Activated B cell treated with CpG ODN at 0.5 μM for 24 hours (primary cell): ENCODE data around the gene ANKFN1. TPM values are rescaled to one million over a fixed set of nuclear protein-coding genes. Genes with fewer than 3 reads are reported as not detected.

ENCODE experiments used
- ATAC-seq: fragments of 200-7000 bp; cut with Tn5 transposase; one replicate; pipeline ENCODE4 v1.10.0; 2021; ENCODE audit warnings: low read depth, mild to moderate bottlenecking, moderate library complexity
- CTCF ChIA-PET: fragments of 350-600 bp; sonication (Branson Sonifier 250); formaldehyde crosslinking; loops from one replicate; lab custom pipeline; 2021; ENCODE audit warnings: antibody characterized with exemption; lab: Charles Lee
- POLR2A ChIA-PET: fragments of 350-600 bp; sonication (Branson Sonifier 250); formaldehyde crosslinking; loops from one replicate; lab custom pipeline; 2021; ENCODE audit warnings: antibody characterized with exemption; lab: Charles Lee
- DNase-seq: peaks from one replicate; pipeline ENCODE4 v3.0.0; 2022
- H3K27ac Mint-ChIP-seq: one replicate; pipeline ENCODE4 v1.8.0; 2020; ENCODE audit warnings: mixed read lengths
- H3K27me3 Mint-ChIP-seq: one replicate; pipeline ENCODE4 v1.8.0; 2021; ENCODE audit warnings: mixed read lengths
- H3K36me3 Mint-ChIP-seq: one replicate; pipeline ENCODE4 v1.8.0; 2021; ENCODE audit warnings: low read depth, mixed read lengths
- H3K4me1 Mint-ChIP-seq: one replicate; pipeline ENCODE4 v1.8.0; 2021; ENCODE audit warnings: mixed read lengths
- H3K4me3 Mint-ChIP-seq: one replicate; pipeline ENCODE4 v1.8.0; 2020; ENCODE audit warnings: mild to moderate bottlenecking, mixed read lengths
- H3K9me3 Mint-ChIP-seq: one replicate; pipeline ENCODE4 v1.8.0; 2020; ENCODE audit warnings: mixed read lengths
- CTCF ChIP-seq: fragments of 200-600 bp; IDR thresholded peaks from one replicate; pipeline ENCODE4 v1.8.0; 2022; ENCODE audit warnings: antibody characterized with exemption, mild to moderate bottlenecking
- intact Hi-C: fragments of 100-400 bp; cut with micrococcal nuclease; formaldehyde crosslinking; loops from one replicate; pipeline ENCODE4 v1.15.1; 2024
- total RNA-seq: library from RNA; stranded (reverse); gene quantifications from 2 replicates; pipeline ENCODE4 v1.2.3, GENCODE V29; 2022

ANKFN1 gene
- total RNA-seq, 1 donor from 2014 or later: not detected

GRCh38 chr17:56510554-56511342 is 357.5 kb downstream of the ANKFN1 start:
- Mint-ChIP-seq H3K36me3 (no peaks in the 10 kb centered on the region), H3K9me3 (no peaks in the 10 kb centered on the region), H3K27ac (no peak overlapping the region), H3K4me1 (no peaks in the 10 kb centered on the region), H3K27me3 (no peaks in the 10 kb centered on the region), H3K4me3 (no peak overlapping the region)
- intact Hi-C loops: no loop called here
- CTCF ChIA-PET: no interaction called here
- no peak for TF ChIP-seq CTCF
- DNase-seq: no peak
- ATAC-seq: no peak
- POLR2A ChIA-PET: no interaction called here

GRCh38 chr17:56514264-56514663 is 361.0 kb downstream of the ANKFN1 start:
- Mint-ChIP-seq H3K27ac (no peak overlapping the region), H3K4me3 (no peak overlapping the region), H3K9me3 (no peaks in the 10 kb centered on the region), H3K36me3 (no peaks in the 10 kb centered on the region), H3K4me1 (no peaks in the 10 kb centered on the region), H3K27me3 (peaks cover 1% of the 10 kb centered on the region)
- CTCF ChIA-PET: no interaction called here
- no peak for ATAC-seq
- no peak for DNase-seq
- TF ChIP-seq CTCF: no peak
- POLR2A ChIA-PET: no interaction called here
- intact Hi-C loops: no loop called here

GRCh38 chr17:56514899-56515298 is 361.6 kb downstream of the ANKFN1 start:
- DNase-seq (no peak), ATAC-seq (no peak)
- H3K4me3 Mint-ChIP-seq: no peak overlapping the region
- POLR2A ChIA-PET: no interaction called here
- H3K9me3 Mint-ChIP-seq: no peaks in the 10 kb centered on the region
- no peak overlapping the region for H3K27ac Mint-ChIP-seq
- H3K4me1 Mint-ChIP-seq: no peaks in the 10 kb centered on the region
- CTCF ChIA-PET: no interaction called here
- no peaks in the 10 kb centered on the region for H3K36me3 Mint-ChIP-seq
- intact Hi-C loops: no loop called here
- no peak for TF ChIP-seq CTCF
- H3K27me3 Mint-ChIP-seq: peaks cover 6% of the 10 kb centered on the region

GRCh38 chr17:56521414-56522141 is 368.3 kb downstream of the ANKFN1 start:
- Mint-ChIP-seq H3K4me1 (no peaks in the 10 kb centered on the region), H3K27me3 (peaks cover 6% of the 10 kb centered on the region), H3K36me3 (no peaks in the 10 kb centered on the region), H3K4me3 (no peak overlapping the region), H3K9me3 (no peaks in the 10 kb centered on the region), H3K27ac (no peak overlapping the region)
- ATAC-seq: no peak
- intact Hi-C loops: no loop called here
- ChIA-PET CTCF (no interaction called here), POLR2A (no interaction called here)
- no peak for TF ChIP-seq CTCF
- DNase-seq: no peak

GRCh38 chr17:56523042-56523441 is 369.8 kb downstream of the ANKFN1 start:
- ChIA-PET CTCF (no interaction called here), POLR2A (no interaction called here)
- Mint-ChIP-seq H3K9me3 (no peaks in the 10 kb centered on the region), H3K27ac (no peak overlapping the region), H3K27me3 (peaks cover 6% of the 10 kb centered on the region), H3K4me3 (no peak overlapping the region), H3K4me1 (no peaks in the 10 kb centered on the region), H3K36me3 (no peaks in the 10 kb centered on the region)
- no peak for TF ChIP-seq CTCF
- intact Hi-C loops: no loop called here
- no peak for DNase-seq
- no peak for ATAC-seq
